ENCODE measurements around the gene TLR1.
"Not testable (repeated sequence)": the region's sequence is repeated elsewhere in the genome, so short reads cannot be mapped to it uniquely, and the experiment has no call there.

Gene TLR1

DNA sequence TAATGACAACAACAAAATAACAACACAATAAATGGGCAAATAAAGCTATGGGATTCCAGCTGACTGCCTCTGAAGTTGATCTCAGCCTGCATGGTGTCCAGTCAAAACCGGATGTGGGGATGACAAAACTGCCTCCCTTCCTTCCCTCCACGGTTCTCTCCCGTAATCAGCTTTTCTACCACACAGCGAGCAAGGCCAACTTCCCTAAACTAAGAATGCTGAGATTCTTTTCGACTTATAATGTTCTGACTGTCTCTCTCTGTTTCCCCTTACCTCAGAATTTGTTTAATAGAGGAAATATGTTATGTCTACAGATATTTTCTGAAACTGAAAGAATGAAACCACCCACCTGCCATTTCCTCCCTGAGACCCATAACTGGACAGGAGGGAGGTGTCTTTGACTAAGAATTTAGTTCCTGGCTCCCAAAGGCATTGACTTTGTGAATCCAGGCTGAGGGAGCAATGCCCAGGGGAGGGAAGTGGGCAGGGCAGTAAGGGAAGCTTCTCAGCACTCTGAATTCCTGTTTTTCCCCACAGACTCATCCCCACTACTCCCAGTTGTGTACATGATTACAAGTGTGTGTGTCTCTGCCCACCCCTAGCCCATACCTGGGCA, 1.0 kb upstream of the TLR1 start:
- DNase-seq: peak; percentile 14

GRCh38 chr4:38803833-38804653, 548 bp downstream of the TLR1 start:
- no peak for DNase-seq

GRCh38 chr4:38802561-38803355, 1.8 kb downstream of the TLR1 start:
- no peak for DNase-seq

- no peak for DNase-seq
Measured at GRCh38 chr4:38800961-38801450, 3.6 kb downstream of the TLR1 start.

- no peak for DNase-seq
Measured at GRCh38 chr4:38800366-38800765, 4.2 kb downstream of the TLR1 start.

DNA sequence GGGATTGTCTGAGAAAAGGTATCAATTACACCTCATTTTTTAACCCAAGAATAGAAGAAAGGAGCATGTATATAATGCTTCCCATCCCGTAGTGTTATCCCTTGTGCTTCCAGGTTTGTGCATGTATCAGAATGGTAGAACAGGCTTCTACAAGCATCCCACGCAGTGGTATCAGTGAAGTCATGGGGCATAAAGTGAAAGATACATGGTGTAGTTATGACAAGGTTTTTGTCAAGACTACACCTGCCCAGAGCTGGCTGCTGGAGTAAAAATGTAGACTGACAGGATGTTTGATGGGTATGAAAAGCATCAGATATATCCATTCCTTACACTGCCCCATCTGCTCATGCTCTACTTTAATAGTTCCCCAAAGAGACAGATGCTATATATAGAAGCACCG, 9.5 kb downstream of the TLR1 start:
- no peak for DNase-seq

DNA sequence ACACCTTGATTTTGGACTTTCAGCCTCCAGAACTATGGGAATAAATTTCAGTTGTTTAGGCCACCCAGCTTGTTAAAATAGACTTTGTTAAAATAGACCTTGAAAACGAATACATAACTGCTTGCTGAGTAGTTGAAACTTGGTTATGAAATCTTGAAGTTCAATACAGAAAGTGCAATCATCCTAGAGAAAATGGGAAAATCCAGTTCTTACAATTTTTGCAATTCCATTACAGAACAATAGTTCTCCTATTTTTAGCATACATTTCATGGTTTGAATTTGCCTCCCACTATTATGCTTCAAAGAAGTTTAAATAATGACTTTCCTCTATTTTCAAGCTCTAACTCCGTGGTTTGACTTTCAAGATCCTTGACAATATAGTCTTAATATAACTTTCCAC, 10.5 kb downstream of the TLR1 start:
- no peak for DNase-seq

DNA sequence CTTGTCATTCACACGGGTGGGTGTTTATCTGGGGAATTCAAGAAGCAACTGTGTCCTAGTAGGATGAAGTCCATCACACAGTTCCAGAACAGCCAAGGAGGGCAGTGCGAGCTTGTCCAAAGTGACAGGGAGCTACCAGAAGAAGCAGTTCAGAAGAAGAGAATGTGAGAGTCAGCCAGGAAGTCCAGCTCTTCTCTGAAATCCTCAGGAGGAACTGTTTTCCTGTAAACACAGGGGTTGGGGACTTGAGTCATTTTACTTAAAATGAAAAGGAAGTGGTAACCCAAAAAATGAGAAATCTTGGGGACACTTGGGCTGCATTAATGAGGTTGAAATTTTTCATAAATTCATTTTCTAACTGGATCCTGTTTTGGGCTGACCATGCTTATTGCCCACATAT, 13.6 kb downstream of the TLR1 start:
- DNase-seq: no peak

DNA sequence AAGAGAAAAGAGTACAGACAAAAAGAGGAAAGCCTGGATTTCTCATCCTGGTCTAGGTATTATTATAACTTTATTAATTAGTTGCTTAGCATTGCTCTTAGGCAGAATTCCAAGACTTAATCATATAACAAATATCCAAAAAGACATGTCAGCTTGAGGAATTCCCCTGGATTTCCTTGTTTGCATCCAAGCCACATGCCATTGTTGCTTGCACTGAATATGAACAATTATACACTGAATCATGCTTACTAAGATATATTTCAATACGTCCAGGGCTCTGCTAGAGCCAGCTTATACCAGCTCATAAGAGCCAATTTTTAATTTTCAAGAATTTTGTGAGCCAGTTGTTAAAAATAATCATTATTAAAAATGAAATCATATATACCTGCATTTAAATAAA, 16.3 kb downstream of the TLR1 start:
- peak; percentile 40 for DNase-seq

DNA sequence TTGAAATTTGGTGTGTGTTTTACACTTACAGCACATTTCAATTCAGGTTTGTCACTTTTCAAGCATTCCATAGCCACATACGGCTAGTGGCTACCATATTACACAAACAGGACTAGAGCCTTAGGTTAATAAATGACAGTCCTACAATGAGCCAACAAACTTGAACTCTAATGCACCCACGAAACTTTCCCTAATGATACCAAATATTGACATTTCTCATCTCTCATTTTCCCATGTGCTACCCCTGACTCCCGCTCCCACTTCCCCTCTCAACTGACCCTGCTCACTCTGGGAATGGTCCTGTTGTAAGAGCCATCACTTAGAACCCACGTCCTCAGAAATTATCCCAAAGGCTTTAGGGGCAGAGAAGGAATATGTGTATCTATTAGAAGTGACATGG, 16.9 kb downstream of the TLR1 start:
- DNase-seq: no peak

DNA sequence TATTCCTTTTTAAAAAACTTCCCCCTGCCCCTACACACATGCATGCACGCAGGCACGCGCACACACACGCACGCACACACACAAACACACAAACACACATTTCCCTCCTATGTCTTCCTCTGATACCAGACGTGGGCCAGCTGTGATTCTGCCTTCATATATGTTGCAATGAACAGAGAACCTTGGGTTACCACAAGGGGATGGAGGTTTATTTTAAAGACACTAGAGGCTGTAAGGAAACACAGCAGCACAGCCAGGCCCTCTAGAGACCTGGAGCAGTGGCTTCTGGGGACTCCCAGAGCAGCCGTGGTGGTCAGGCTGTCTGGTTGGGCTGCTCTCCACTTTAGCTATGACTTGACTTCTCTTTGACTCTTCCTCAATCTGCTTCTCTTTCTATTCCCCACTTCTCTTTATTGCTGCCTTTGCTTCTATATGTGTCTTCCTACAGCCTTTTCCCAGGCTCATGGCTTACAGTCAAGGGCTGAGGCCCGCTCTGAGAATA, 18.6 kb downstream of the TLR1 start:
- DNase-seq: no peak

- no peak for DNase-seq
Measured at GRCh38 chr4:38785041-38785790, 19.4 kb downstream of the TLR1 start.

GRCh38 chr4:38784141-38784540, 20.4 kb downstream of the TLR1 start:
- DNase-seq: no peak

GRCh38 chr4:38783109-38783460, 21.5 kb downstream of the TLR1 start:
- no peak for DNase-seq

- DNase-seq: peak; percentile 35
Measured at GRCh38 chr4:38782452-38783108, 22.0 kb downstream of the TLR1 start, which contains the start of gene TLR10. Gene TLR10, minus strand, starts transcription at chr4:38782990. Its CDS starts 7,400 bp downstream, at chr4:38775590.

- DNase-seq: no peak
Measured at GRCh38 chr4:38781854-38782261, 22.7 kb downstream of the TLR1 start.

DNA sequence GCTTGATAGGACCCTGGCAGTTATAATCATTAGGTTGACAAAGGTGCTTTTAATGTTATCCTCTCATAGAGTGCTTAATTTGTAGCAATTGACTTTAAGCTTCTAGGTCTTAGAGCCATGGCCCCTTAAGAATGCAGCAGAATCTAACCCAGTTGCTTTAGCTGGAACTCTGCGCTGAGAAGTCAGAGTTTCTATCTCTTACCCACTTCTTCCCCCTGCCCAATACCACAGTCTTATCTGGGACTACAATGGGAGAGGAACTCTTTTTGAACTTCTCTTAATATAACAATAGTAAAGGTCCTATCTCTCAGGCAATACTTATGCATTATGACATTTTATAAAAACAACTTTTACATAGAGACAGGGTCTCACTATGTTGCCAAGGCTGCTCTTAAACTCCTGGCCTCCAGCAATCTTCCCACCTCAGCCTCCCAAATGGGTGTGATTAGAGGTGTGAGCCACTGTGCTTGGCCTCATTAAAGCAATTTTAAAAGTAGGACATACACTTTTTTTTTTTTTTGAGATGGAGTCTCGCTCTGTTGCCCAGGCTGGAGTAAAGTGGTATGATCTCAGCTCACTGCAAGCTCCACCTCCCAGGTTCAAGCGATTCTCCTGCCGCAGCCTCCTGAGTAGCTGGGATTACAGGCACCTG, 23.6 kb downstream of the TLR1 start:
- DNase-seq: no peak

DNA sequence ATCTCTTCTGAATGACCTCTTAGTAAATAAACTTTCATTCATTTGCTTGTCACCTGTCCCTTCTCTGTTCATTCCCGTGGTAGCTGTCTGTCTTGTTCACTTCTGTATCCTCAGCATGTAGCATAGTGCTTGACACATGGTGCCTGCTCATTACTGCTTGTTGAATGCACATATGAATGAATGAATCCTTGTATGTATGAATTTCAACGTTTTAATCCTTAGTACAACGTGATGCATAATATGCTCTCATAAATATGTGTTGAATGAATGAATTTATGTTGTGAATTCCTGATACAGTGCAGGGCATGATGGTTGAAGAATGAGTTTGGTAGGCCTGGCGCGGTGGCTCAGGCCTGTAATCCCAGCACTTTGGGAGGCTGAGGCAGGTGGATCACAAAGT, 24.8 kb downstream of the TLR1 start:
- no peak for DNase-seq

DNA sequence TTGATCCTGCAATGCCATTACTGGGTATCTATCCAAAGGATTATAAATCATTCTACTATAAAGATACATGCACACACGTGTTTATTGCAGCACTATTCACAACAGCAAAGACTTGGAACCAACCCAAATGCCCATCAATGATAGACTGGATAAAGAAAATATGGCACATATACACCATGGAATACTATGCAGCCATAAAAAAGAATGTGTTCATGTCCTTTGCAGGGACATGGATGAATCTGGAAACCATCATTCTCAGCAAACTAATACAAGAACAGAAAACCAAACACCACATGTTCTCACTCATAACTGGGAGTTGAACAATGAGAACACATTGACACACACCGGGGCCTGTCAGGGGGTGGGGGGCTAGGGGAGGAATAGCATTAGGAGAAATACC, 26.7 kb downstream of the TLR1 start:
- DNase-seq: not testable (repeated sequence)

- no peak for DNase-seq
Measured at GRCh38 chr4:38775326-38775725, 29.3 kb downstream of the TLR1 start.

GRCh38 chr4:38774181-38774955, 30.2 kb downstream of the TLR1 start:
- no peak for DNase-seq
